K562 (cell line): Measurements from ENCODE around the gene MIEF1. TPM values are rescaled to one million over a fixed set of nuclear protein-coding genes. Genes with fewer than 3 reads are reported as not detected.

ENCODE experiments used
- ADNP ChIP-seq: fragments of 200-800 bp; sonication (Bioruptor generic); IDR thresholded peaks from 2 replicates; pipeline ENCODE4 v1.6.1; 2016; ENCODE audit warnings: missing genetic modification characterization, missing compliant biosample characterization
- CHD1 ChIP-seq: fragments of 200-600 bp; sonication (generic); IDR thresholded peaks from one replicate; pipeline ENCODE4 v1.6.1; 2012; ENCODE audit warnings: mild to moderate bottlenecking, moderate library complexity, low read length, inconsistent platforms
- DIDO1 ChIP-seq: fragments of 450-650 bp; IDR thresholded peaks from 2 replicates; pipeline ENCODE4 v1.6.1; 2016; ENCODE audit warnings: low read depth, missing biosample characterization, missing genetic modification characterization
- ETV6 ChIP-seq, 3 experiments: fragments of 150-350 bp in 1 of 3; sonication (generic) in 1 of 3; formaldehyde crosslinking in 1 of 3; IDR thresholded peaks; 2 replicates each; pipeline versions ENCODE4 v1.6.1 to v1.8.0; 2014 to 2022; ENCODE audit warnings: borderline replicate concordance in 2 of 3, low read depth in 2 of 3, antibody characterized with exemption in 1 of 3, low read length in 1 of 3, mild to moderate bottlenecking in 1 of 3, missing genetic modification reagents in 1 of 3
- FOXO4 ChIP-seq: fragments of 450-650 bp; formaldehyde crosslinking; IDR thresholded peaks from 2 replicates; pipeline ENCODE4 v1.4.0; 2020; ENCODE audit warnings: mild to moderate bottlenecking, moderate library complexity
- LCOR ChIP-seq: sonication (generic); formaldehyde crosslinking; IDR thresholded peaks from 2 replicates; pipeline ENCODE4 v1.8.0; 2022; ENCODE audit warnings: mild to moderate bottlenecking, missing genetic modification reagents
- PHB2 ChIP-seq: fragments of 450-650 bp; IDR thresholded peaks from 2 replicates; pipeline ENCODE4 v1.6.1; 2017; ENCODE audit warnings: low read depth
- RREB1 ChIP-seq: fragments of 250-450 bp; sonication (Bioruptor Pico); IDR thresholded peaks from 2 replicates; pipeline ENCODE4 v1.4.0; 2020
- SIRT6 ChIP-seq: IDR thresholded peaks from one replicate; pipeline ENCODE4 v1.6.1; 2012; ENCODE audit warnings: low read depth, mild to moderate bottlenecking, control low read depth, inconsistent platforms, low read length, moderate library complexity
- SLC30A9 ChIP-seq: fragments of 250-450 bp; sonication (Bioruptor Pico); IDR thresholded peaks from 2 replicates; pipeline ENCODE4 v1.8.0; 2022; ENCODE audit warnings: mild to moderate bottlenecking, moderate library complexity
- ZHX1 ChIP-seq: fragments of 150-350 bp; conservative IDR thresholded peaks from 2 replicates; pipeline ENCODE4 v1.6.1; 2014; ENCODE audit warnings: low read length
- ZMIZ1 ChIP-seq, 2 experiments: fragments of 150-350 bp in 1 of 2; IDR thresholded peaks; 2 replicates each; pipeline ENCODE4 v1.6.1; 2012 to 2016; ENCODE audit warnings: low read depth in 2 of 2, low read length in 2 of 2, mild to moderate bottlenecking in 1 of 2, moderate library complexity in 1 of 2
- polyA plus RNA-seq, 8 experiments: library from polyadenylated mRNA; depleted of rRNA in 4 of 8; stranded (reverse) in 5 of 8; unstranded in 3 of 8; fragments of >200 nt; fragmentation: Nextera tagmentation in 2 of 8; fragmentation: Illumina TruSeq in 1 of 8; extraction: Ambion mirVana in 2 of 8; extraction: Trizol in 1 of 8; gene quantifications; 2 replicates each; pipeline versions ENCODE4 v1.2.1 to v1.2.3, GENCODE V29; 2011 to 2014; ENCODE audit warnings: inconsistent platforms in 1 of 8, missing spikeins in 1 of 8
- total RNA-seq, 7 experiments: library from RNA; depleted of rRNA in 6 of 7; stranded (reverse); fragments of >200 nt in 6 of 7; fragmentation: Illumina TruSeq in 2 of 7; extraction: Trizol in 2 of 7; gene quantifications; 2 replicates each; pipeline versions ENCODE4 v1.2.1 to v1.2.3, GENCODE V29; 2011 to 2021; ENCODE audit warnings: low replicate concordance in 1 of 7

MIEF1 gene
- total and polyA plus RNA-seq, 9 of the 15 experiments (the other 6 are each of a cell fraction or from before 2014, with no cell fraction given): 10.9 to 51.8 (median 25.5) TPM

GRCh38 chr22:39532215-39533073 is 30.4 kb downstream of the MIEF1 start, which contains the start of gene RPS19BP1 (continued):
- TF ChIP-seq RREB1: no peak
- no peak for TF ChIP-seq FOXO4 (CRISPR knock-in tag)
- no peak for TF ChIP-seq SIRT6
- no peak for TF ChIP-seq DIDO1 (tag)
- TF ChIP-seq ZHX1: no peak
- no peak for TF ChIP-seq ZMIZ1 (IDR thresholded peaks at IDR 0.05; ENCODE audit: low read depth in 2 of 2, low read length in 2 of 2)
- TF ChIP-seq SLC30A9 (CRISPR knock-in tag): no peak
- peak in 1 of 2 experiments; percentile 73; a peak in 2 of 4 replicates for TF ChIP-seq ETV6 (IDR thresholded peaks at IDR 0.05; ENCODE audit: borderline replicate concordance in 1 of 2, low read depth in 2 of 2, low read length in 1 of 2)
- TF ChIP-seq ETV6 (CRISPR knock-in tag; IDR thresholded peaks at IDR 0.05; ENCODE audit: borderline replicate concordance): no peak
- no peak for TF ChIP-seq ADNP (tag)
- TF ChIP-seq CHD1: peak; percentile 63
- TF ChIP-seq PHB2: no peak
- TF ChIP-seq LCOR (CRISPR knock-in tag): peak; percentile 39; the same call in 1 of the 2 replicates
